SK-N-SH (cell line): ENCODE results near the gene SIGLEC8. TPM values are rescaled to one million over a fixed set of nuclear protein-coding genes. Genes with fewer than 3 reads are reported as not detected.

Experiments used
- polyA plus RNA-seq, 3 experiments: library from polyadenylated mRNA; depleted of rRNA; stranded (reverse); fragments of >200 nt; gene quantifications; 2 replicates each; pipeline ENCODE4 v1.2.3, GENCODE V29; 2012
- small RNA-seq, 7 experiments: library from RNA; depleted of rRNA; stranded (forward); fragments of <200 nt; gene quantifications; one replicate each; pipeline ENCODE3, GENCODE V24; 2012

The SIGLEC8 gene
- polyA plus RNA-seq, 1 of the 3 experiments (the other 2 are of a cell fraction): not detected

Small RNA genes within 50 kb of the gene (small RNA-seq; reads per million reads assigned to genes)
- gene AC020914.3 (0 reads per million in 7 experiments), gene AC020914.5 (0 reads per million in 7 experiments)

Other genes starting within 250 kb of the SIGLEC8 start
- 0.36 and 0.67 TPM in 2 replicates for gene CD33, start 233.4 kb downstream of the SIGLEC8 start, polyA plus RNA-seq (2012; rRNA removed)
- gene SIGLECL1, start 207.4 kb downstream of the SIGLEC8 start, polyA plus RNA-seq (2012; rRNA removed): not detected in 2 replicates
- gene IGLON5, start 146.8 kb downstream of the SIGLEC8 start, polyA plus RNA-seq (2012; rRNA removed): 0.36 and 0.60 TPM in 2 replicates
- gene VSIG10L, start 116.3 kb downstream of the SIGLEC8 start, polyA plus RNA-seq (2012; rRNA removed): 2.3 and 2.7 TPM in 2 replicates
- 130 and 169 TPM in 2 replicates for gene ETFB, start 92.1 kb downstream of the SIGLEC8 start, polyA plus RNA-seq (2012; rRNA removed)
- gene CLDND2, start 89.5 kb downstream of the SIGLEC8 start, polyA plus RNA-seq (2012; rRNA removed): 0.26 TPM in 1 of 2 replicates, not detected in the other
- gene NKG7, start 85.8 kb downstream of the SIGLEC8 start, polyA plus RNA-seq (2012; rRNA removed): not detected in 2 replicates
- gene LIM2, start 70.5 kb downstream of the SIGLEC8 start, polyA plus RNA-seq (2012; rRNA removed): not detected in 2 replicates
- not detected in 2 replicates for gene C19orf84, start 67.9 kb downstream of the SIGLEC8 start, polyA plus RNA-seq (2012; rRNA removed)
- gene SIGLEC10, start 40.8 kb downstream of the SIGLEC8 start, polyA plus RNA-seq (2012; rRNA removed): not detected in 2 replicates
- not detected in 2 replicates for gene CEACAM18, start 20.1 kb upstream of the SIGLEC8 start, polyA plus RNA-seq (2012; rRNA removed)
- gene SIGLEC12, start 43.3 kb upstream of the SIGLEC8 start, polyA plus RNA-seq (2012; rRNA removed): not detected in 2 replicates
- not detected in 2 replicates for gene SIGLEC6, start 73.2 kb upstream of the SIGLEC8 start, polyA plus RNA-seq (2012; rRNA removed)
- gene ZNF175, start 112.8 kb upstream of the SIGLEC8 start, polyA plus RNA-seq (2012; rRNA removed): 3.1 and 4.9 TPM in 2 replicates
- gene SIGLEC5, start 171.9 kb upstream of the SIGLEC8 start, polyA plus RNA-seq (2012; rRNA removed): not detected in 2 replicates
- gene SIGLEC14, start 188.4 kb upstream of the SIGLEC8 start, polyA plus RNA-seq (2012; rRNA removed): 0.03 TPM in 1 of 2 replicates, not detected in the other
- 12.6 and 15.8 TPM in 2 replicates for gene SPACA6, start 234.9 kb upstream of the SIGLEC8 start, polyA plus RNA-seq (2012; rRNA removed)